Measurements from ENCODE around the gene KCNA10. TPM values are rescaled to one million over a fixed set of nuclear protein-coding genes. Genes with fewer than 3 reads are reported as not detected.

Gene KCNA10
- total RNA-seq, 1 experiment from 2014 or later = not detected

- intact Hi-C loops (cut with micrococcal nuclease) = no loop called here
- H3K9ac ChIP-seq (ENCODE audit: low read length) = no peak overlapping the region
- DNase-seq (ENCODE audit: low read depth, low spot score) (no peak), ATAC-seq (no peak)
- no peaks in the 10 kb centered on the region for H3K79me2 ChIP-seq (ENCODE audit: insufficient read depth, low read length)
- H3K9me2 ChIP-seq (ENCODE audit: insufficient read depth) = no peaks in the 10 kb centered on the region
- BruUV-seq (replicated peaks) = no TSS peak
- no peak overlapping the region for H3K27ac ChIP-seq (ENCODE audit: low read depth, low read length)
- no peak overlapping the region for H2AFZ ChIP-seq (ENCODE audit: low read depth, low read length, poor library complexity, severe bottlenecking)
- H3K36me3 ChIP-seq (ENCODE audit: control insufficient read depth in 1 of 2, insufficient read depth in 2 of 2, low read length in 2 of 2) = no peaks in the 10 kb centered on the region
- POLR2A ChIA-PET = no interaction called here
- H3K27me3 ChIP-seq (ENCODE audit: insufficient read depth, low read length) = peaks cover 48% of the 10 kb centered on the region
- H3K4me2 ChIP-seq (ENCODE audit: low read length) = no peak overlapping the region
- CTCF ChIA-PET = no interaction called here
- TF ChIP-seq EZH2 (IDR thresholded peaks at IDR 0.05) (no peak), EGR1 (IDR thresholded peaks at IDR 0.05; ENCODE audit: low read depth) (no peak), FOSL1 (IDR thresholded peaks at IDR 0.05; ENCODE audit: low read depth) (no peak), POLR2A (IDR thresholded peaks at IDR 0.05; ENCODE audit: borderline replicate concordance, extremely low read depth, insufficient read depth, insufficient read length) (no peak), JUND (IDR thresholded peaks at IDR 0.05) (no peak), ELF1 (IDR thresholded peaks at IDR 0.05; ENCODE audit: borderline replicate concordance, low read depth) (no peak), EZH2phosphoT487 (IDR thresholded peaks at IDR 0.05; ENCODE audit: borderline replicate concordance) (no peak), CTCF (IDR thresholded peaks at IDR 0.05 in 2 of 3, conservative IDR thresholded peaks at IDR 0.05 in 1 of 3; ENCODE audit: borderline replicate concordance in 1 of 3, insufficient read depth in 1 of 3, low read depth in 2 of 3, low read length in 2 of 3) (no peak), CEBPB (IDR thresholded peaks at IDR 0.05; ENCODE audit: low read depth) (no peak), POLR2AphosphoS5 (IDR thresholded peaks at IDR 0.05; ENCODE audit: low read depth, low read length) (no peak), ZFX (IDR thresholded peaks at IDR 0.05) (no peak), YY1 (IDR thresholded peaks at IDR 0.05; ENCODE audit: extremely low read depth, insufficient replicate concordance, low read depth, low read length) (no peak), TCF7L2 (IDR thresholded peaks at IDR 0.05; ENCODE audit: borderline replicate concordance, extremely low read depth, insufficient read depth, insufficient read length) (no peak)
- TF ChIP-seq, protein P1, sequence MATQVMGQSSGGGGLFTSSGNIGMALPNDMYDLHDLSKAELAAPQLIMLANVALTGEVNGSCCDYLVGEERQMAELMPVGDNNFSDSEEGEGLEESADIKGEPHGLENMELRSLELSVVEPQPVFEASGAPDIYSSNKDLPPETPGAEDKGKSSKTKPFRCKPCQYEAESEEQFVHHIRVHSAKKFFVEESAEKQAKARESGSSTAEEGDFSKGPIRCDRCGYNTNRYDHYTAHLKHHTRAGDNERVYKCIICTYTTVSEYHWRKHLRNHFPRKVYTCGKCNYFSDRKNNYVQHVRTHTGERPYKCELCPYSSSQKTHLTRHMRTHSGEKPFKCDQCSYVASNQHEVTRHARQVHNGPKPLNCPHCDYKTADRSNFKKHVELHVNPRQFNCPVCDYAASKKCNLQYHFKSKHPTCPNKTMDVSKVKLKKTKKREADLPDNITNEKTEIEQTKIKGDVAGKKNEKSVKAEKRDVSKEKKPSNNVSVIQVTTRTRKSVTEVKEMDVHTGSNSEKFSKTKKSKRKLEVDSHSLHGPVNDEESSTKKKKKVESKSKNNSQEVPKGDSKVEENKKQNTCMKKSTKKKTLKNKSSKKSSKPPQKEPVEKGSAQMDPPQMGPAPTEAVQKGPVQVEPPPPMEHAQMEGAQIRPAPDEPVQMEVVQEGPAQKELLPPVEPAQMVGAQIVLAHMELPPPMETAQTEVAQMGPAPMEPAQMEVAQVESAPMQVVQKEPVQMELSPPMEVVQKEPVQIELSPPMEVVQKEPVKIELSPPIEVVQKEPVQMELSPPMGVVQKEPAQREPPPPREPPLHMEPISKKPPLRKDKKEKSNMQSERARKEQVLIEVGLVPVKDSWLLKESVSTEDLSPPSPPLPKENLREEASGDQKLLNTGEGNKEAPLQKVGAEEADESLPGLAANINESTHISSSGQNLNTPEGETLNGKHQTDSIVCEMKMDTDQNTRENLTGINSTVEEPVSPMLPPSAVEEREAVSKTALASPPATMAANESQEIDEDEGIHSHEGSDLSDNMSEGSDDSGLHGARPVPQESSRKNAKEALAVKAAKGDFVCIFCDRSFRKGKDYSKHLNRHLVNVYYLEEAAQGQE (IDR thresholded peaks at IDR 0.05; ENCODE audit: low read depth) = no peak
- no peaks in the 10 kb centered on the region for H3K9me3 ChIP-seq (ENCODE audit: control insufficient read depth in 1 of 2, insufficient read depth in 1 of 2, low read depth in 1 of 2, low read length in 2 of 2)
- no peaks in the 10 kb centered on the region for H3K4me1 ChIP-seq (ENCODE audit: control insufficient read depth in 1 of 2, insufficient read depth in 2 of 2, low read length in 2 of 2)
- no peaks in the 10 kb centered on the region for H4K20me1 ChIP-seq (ENCODE audit: insufficient read depth)
- RAD21 ChIA-PET (ENCODE audit: low non-redundant PET in 1 of 2, low total read pairs in 2 of 2, uncharacterized antibody in 2 of 2, unreplicated experiment in 2 of 2) = no interaction called here
- no peak overlapping the region for H3K4me3 ChIP-seq (replicated peaks in 1 of 2; ENCODE audit: low read depth in 1 of 2, low read length in 2 of 2)
Measured at GRCh38 chr1:110538921-110539320, 19.9 kb upstream of the KCNA10 start.
